ENCODE results near the gene IFIT5.

- TF ChIP-seq CTCF (optimal IDR thresholded peaks at IDR 0.05 in 1 of 3, IDR thresholded peaks at IDR 0.05 in 1 of 3, conservative IDR thresholded peaks at IDR 0.05 in 1 of 3; ENCODE audit: extremely low read depth in 1 of 3, insufficient read depth in 2 of 3, low read length in 3 of 3) (no peak), EZH2 (IDR thresholded peaks at IDR 0.05; ENCODE audit: low read length) (no peak)
These were observed 27.9 kb downstream of the IFIT5 start for GRCh38 chr10:89442289-89442688.
